ENCODE data around the gene PARP1.
A peak's percentile ranks its signal among the peaks of the same experiment; 100 is the strongest.

PARP1 gene

GRCh38 chr1:226395753-226396152, 12.1 kb downstream of the PARP1 start:
- in situ Hi-C loops (cut with HindIII; ENCODE audit: low pct_ligation_motif_present, low pct_unique_long_range_greater_than_20kb, low sequenced_read_pairs): no loop called here
- DNase-seq: no peak

- DNase-seq: no peak
- in situ Hi-C loops (cut with HindIII; ENCODE audit: low pct_ligation_motif_present, low pct_unique_long_range_greater_than_20kb, low sequenced_read_pairs): no loop called here
Observed at GRCh38 chr1:226394462-226394861, 13.4 kb downstream of the PARP1 start.

GRCh38 chr1:226390681-226391080, 17.2 kb downstream of the PARP1 start:
- in situ Hi-C loops (cut with HindIII; ENCODE audit: low pct_ligation_motif_present, low pct_unique_long_range_greater_than_20kb, low sequenced_read_pairs): no loop called here
- DNase-seq: no peak

- no peak for DNase-seq
- in situ Hi-C loops (cut with HindIII; ENCODE audit: low pct_ligation_motif_present, low pct_unique_long_range_greater_than_20kb, low sequenced_read_pairs): no loop called here
Observed at GRCh38 chr1:226388131-226388530, 19.8 kb downstream of the PARP1 start.

GRCh38 chr1:226384717-226385116, 23.2 kb downstream of the PARP1 start:
- DNase-seq: no peak
- in situ Hi-C loops (cut with HindIII; ENCODE audit: low pct_ligation_motif_present, low pct_unique_long_range_greater_than_20kb, low sequenced_read_pairs): no loop called here

GRCh38 chr1:226384040-226384439, 23.9 kb downstream of the PARP1 start:
- in situ Hi-C loops (cut with HindIII; ENCODE audit: low pct_ligation_motif_present, low pct_unique_long_range_greater_than_20kb, low sequenced_read_pairs): no loop called here
- DNase-seq: no peak

GRCh38 chr1:226382030-226382429, 25.9 kb downstream of the PARP1 start:
- DNase-seq: no peak
- in situ Hi-C loops (cut with HindIII; ENCODE audit: low pct_ligation_motif_present, low pct_unique_long_range_greater_than_20kb, low sequenced_read_pairs): no loop called here

GRCh38 chr1:226381226-226381998, 26.5 kb downstream of the PARP1 start:
- DNase-seq: no peak
- in situ Hi-C loops (cut with HindIII; ENCODE audit: low pct_ligation_motif_present, low pct_unique_long_range_greater_than_20kb, low sequenced_read_pairs): no loop called here

GRCh38 chr1:226378071-226378470, 29.8 kb downstream of the PARP1 start:
- DNase-seq: no peak
- in situ Hi-C loops (cut with HindIII; ENCODE audit: low pct_ligation_motif_present, low pct_unique_long_range_greater_than_20kb, low sequenced_read_pairs): no loop called here

GRCh38 chr1:226376300-226376699, 31.6 kb downstream of the PARP1 start:
- no peak for DNase-seq
- in situ Hi-C loops (cut with HindIII; ENCODE audit: low pct_ligation_motif_present, low pct_unique_long_range_greater_than_20kb, low sequenced_read_pairs): no loop called here

GRCh38 chr1:226373376-226373775, 34.5 kb downstream of the PARP1 start:
- in situ Hi-C loops (cut with HindIII; ENCODE audit: low pct_ligation_motif_present, low pct_unique_long_range_greater_than_20kb, low sequenced_read_pairs): no loop called here
- DNase-seq: no peak

GRCh38 chr1:226372885-226373284, 35.0 kb downstream of the PARP1 start:
- in situ Hi-C loops (cut with HindIII; ENCODE audit: low pct_ligation_motif_present, low pct_unique_long_range_greater_than_20kb, low sequenced_read_pairs): no loop called here
- DNase-seq: no peak

- in situ Hi-C loops (cut with HindIII; ENCODE audit: low pct_ligation_motif_present, low pct_unique_long_range_greater_than_20kb, low sequenced_read_pairs): no loop called here
- no peak for DNase-seq
Observed at GRCh38 chr1:226371866-226372490, 35.9 kb downstream of the PARP1 start.

- DNase-seq: no peak
- in situ Hi-C loops (cut with HindIII; ENCODE audit: low pct_ligation_motif_present, low pct_unique_long_range_greater_than_20kb, low sequenced_read_pairs): no loop called here
Observed at GRCh38 chr1:226371027-226371694, 36.7 kb downstream of the PARP1 start.

GRCh38 chr1:226370144-226370923, 37.6 kb downstream of the PARP1 start:
- in situ Hi-C loops (cut with HindIII; ENCODE audit: low pct_ligation_motif_present, low pct_unique_long_range_greater_than_20kb, low sequenced_read_pairs): no loop called here
- peak; percentile 7 for DNase-seq

GRCh38 chr1:226369110-226369509, 38.8 kb downstream of the PARP1 start:
- DNase-seq: no peak
- in situ Hi-C loops (cut with HindIII; ENCODE audit: low pct_ligation_motif_present, low pct_unique_long_range_greater_than_20kb, low sequenced_read_pairs): no loop called here

- no peak for DNase-seq
- in situ Hi-C loops (cut with HindIII; ENCODE audit: low pct_ligation_motif_present, low pct_unique_long_range_greater_than_20kb, low sequenced_read_pairs): no loop called here
Observed at GRCh38 chr1:226366290-226366689, 41.6 kb downstream of the PARP1 start.

GRCh38 chr1:226365831-226366231, 42.1 kb downstream of the PARP1 start:
- in situ Hi-C loops (cut with HindIII; ENCODE audit: low pct_ligation_motif_present, low pct_unique_long_range_greater_than_20kb, low sequenced_read_pairs): no loop called here
- DNase-seq: no peak
